ENCODE data around the gene TMEM140.
"Not testable (repeated sequence)": the region's sequence is repeated elsewhere in the genome, so short reads cannot be mapped to it uniquely, and the experiment has no call there.

DNA sequence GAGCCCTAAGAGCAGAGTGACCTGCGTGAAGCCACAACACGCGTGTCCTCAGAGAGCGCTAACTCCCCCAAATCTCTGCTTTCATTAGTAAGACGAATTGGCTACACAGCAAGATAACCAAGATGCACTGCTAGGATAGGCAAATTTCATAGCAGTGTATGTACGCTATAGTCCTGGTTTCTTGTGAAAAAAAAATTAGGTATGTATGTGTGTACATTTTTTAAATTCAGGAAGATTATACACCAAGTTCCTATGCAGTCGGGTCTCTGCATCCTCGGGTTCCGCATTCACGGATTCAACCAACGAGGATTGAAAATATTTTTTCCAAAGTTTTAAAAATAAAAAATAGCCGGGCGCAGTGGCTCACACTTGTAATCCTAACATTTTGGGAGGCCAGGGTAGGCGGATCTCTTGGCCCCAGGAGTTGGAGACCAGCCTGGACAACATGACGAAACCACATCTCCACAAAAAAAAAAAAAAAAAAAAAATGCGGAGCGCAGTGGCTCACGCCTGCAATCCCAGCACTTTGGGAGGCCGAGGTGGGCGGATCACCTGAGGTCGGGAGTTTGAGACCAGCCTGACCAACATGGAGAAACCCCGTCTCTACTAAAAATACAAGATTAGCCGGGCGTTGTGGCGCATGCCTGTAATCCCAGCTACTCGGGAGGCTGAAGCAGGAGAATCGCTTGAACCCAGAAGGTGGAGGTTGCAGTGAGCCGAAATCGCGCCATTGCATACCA lies 64.2 kb downstream of the TMEM140 start:
- TF ChIP-seq POLR2AphosphoS5 (IDR thresholded peaks at IDR 0.05); POLR2A (IDR thresholded peaks at IDR 0.05); EP300 (IDR thresholded peaks at IDR 0.05; ENCODE audit: low read depth): not testable (repeated sequence)
- TF ChIP-seq, protein P1, sequence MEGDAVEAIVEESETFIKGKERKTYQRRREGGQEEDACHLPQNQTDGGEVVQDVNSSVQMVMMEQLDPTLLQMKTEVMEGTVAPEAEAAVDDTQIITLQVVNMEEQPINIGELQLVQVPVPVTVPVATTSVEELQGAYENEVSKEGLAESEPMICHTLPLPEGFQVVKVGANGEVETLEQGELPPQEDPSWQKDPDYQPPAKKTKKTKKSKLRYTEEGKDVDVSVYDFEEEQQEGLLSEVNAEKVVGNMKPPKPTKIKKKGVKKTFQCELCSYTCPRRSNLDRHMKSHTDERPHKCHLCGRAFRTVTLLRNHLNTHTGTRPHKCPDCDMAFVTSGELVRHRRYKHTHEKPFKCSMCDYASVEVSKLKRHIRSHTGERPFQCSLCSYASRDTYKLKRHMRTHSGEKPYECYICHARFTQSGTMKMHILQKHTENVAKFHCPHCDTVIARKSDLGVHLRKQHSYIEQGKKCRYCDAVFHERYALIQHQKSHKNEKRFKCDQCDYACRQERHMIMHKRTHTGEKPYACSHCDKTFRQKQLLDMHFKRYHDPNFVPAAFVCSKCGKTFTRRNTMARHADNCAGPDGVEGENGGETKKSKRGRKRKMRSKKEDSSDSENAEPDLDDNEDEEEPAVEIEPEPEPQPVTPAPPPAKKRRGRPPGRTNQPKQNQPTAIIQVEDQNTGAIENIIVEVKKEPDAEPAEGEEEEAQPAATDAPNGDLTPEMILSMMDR (IDR thresholded peaks at IDR 0.05) = not testable (repeated sequence)
